Choroid plexus epithelial cell (primary cell): ENCODE data around the gene PRSS36.

Experiments used
- DNase-seq: peaks from one replicate; pipeline ENCODE4 v3.0.0-alpha.2; 2010; ENCODE audit warnings: low read depth
- H3K4me3 ChIP-seq: 2 replicates; pipeline ENCODE4 v1.5.1; 2011; ENCODE audit warnings: low read depth, mild to moderate bottlenecking, control low read depth, low read length, moderate library complexity
- CTCF ChIP-seq: conservative IDR thresholded peaks from 2 replicates; pipeline ENCODE4 v1.5.1; 2011; ENCODE audit warnings: low read depth, mild to moderate bottlenecking, control low read depth, inconsistent platforms, low read length, moderate library complexity

Gene PRSS36

GRCh38 chr16:31117384-31118222, 32.3 kb downstream of the PRSS36 start, which contains the start of gene KAT8:
KAT8 (plus strand) TSS chr16:31117664; CDS start chr16:31117682, 18 bp downstream.
- DNase-seq, result peak; percentile 99
- TF ChIP-seq CTCF, result no peak
- peak within 1 kb of the TSS; percentile 71 for H3K4me3 ChIP-seq

- H3K4me3 ChIP-seq, result no peak overlapping the region
- DNase-seq, result no peak
- TF ChIP-seq CTCF, result no peak
Observed at GRCh38 chr16:31114468-31114867, 35.4 kb downstream of the PRSS36 start.

GRCh38 chr16:31113121-31114120, 36.4 kb downstream of the PRSS36 start:
- DNase-seq, result no peak
- H3K4me3 ChIP-seq, result no peak overlapping the region
- TF ChIP-seq CTCF, result no peak

GRCh38 chr16:31112711-31113110, 37.2 kb downstream of the PRSS36 start:
- no peak for DNase-seq
- TF ChIP-seq CTCF, result no peak
- no peak overlapping the region for H3K4me3 ChIP-seq

- no peak for DNase-seq
- TF ChIP-seq CTCF, result no peak
- no peak overlapping the region for H3K4me3 ChIP-seq
Observed at GRCh38 chr16:31111881-31112466, 37.9 kb downstream of the PRSS36 start.

GRCh38 chr16:31110106-31111034, 39.5 kb downstream of the PRSS36 start:
- TF ChIP-seq CTCF, result no peak
- no peak for DNase-seq
- no peak overlapping the region for H3K4me3 ChIP-seq
